Endothelial cell of umbilical vein (primary cell): ENCODE measurements around the gene SLC38A1. TPM values are rescaled to one million over a fixed set of nuclear protein-coding genes. Genes with fewer than 3 reads are reported as not detected.

Source experiments
- BruUV-seq: library from RNA; stranded (reverse); fragments of 400-500 nt; replicated peaks from 2 replicates; lab custom pipeline; 2021; lab: Mats Ljungman, UMichigan
- CTCF ChIA-PET: fragments of 300-600, 350-600 bp; sonication (Branson Sonifier 250); formaldehyde crosslinking; loops from one replicate; lab custom pipeline; 2021; ENCODE audit warnings: antibody characterized with exemption, inconsistent platforms; lab: Charles Lee
- POLR2A ChIA-PET: fragments of 300-600, 350-600 bp; sonication (Branson Sonifier 250); formaldehyde crosslinking; loops from one replicate; lab custom pipeline; 2021; ENCODE audit warnings: antibody characterized with exemption, inconsistent platforms; lab: Charles Lee
- DNase-seq: peaks from one replicate; pipeline ENCODE4 v3.0.0-alpha.2; 2011; ENCODE audit warnings: low read depth, low spot score
- FAIRE-seq: peaks from 2 replicates; lab custom pipeline; 2011; peaks lifted over from hg19 to GRCh38; lab: Jason Lieb, UNC
- H2AFZ ChIP-seq: 2 replicates; pipeline ENCODE4 v1.6.0; 2012; ENCODE audit warnings: low read depth, low read length, control low read depth, inconsistent platforms
- H3K27ac ChIP-seq: 2 replicates; pipeline ENCODE4 v1.5.1; 2011; ENCODE audit warnings: low read depth, mild to moderate bottlenecking, control low read depth, low read length, moderate library complexity; ENCODE audit not compliant: insufficient read depth
- H3K27me3 ChIP-seq, 2 experiments: 2 replicates each; pipeline versions ENCODE4 v1.6.0 to v1.6.1; 2011; ENCODE audit warnings: low read length in 2 of 2, mixed read lengths in 1 of 2; ENCODE audit not compliant: control insufficient read depth in 2 of 2, insufficient read depth in 2 of 2
- H3K36me3 ChIP-seq, 2 experiments: 2 replicates in 1 of 2; 3 replicates in 1 of 2; pipeline ENCODE4 v1.5.1; 2011; ENCODE audit warnings: low read length in 2 of 2, mild to moderate bottlenecking in 1 of 2, moderate library complexity in 1 of 2; ENCODE audit not compliant: control insufficient read depth in 2 of 2, insufficient read depth in 2 of 2; ENCODE audit errors: extremely low read depth in 1 of 2
- H3K4me1 ChIP-seq: 3 replicates; pipeline ENCODE4 v1.5.1; 2011; ENCODE audit warnings: mild to moderate bottlenecking, low read length; ENCODE audit not compliant: control insufficient read depth, insufficient read depth; ENCODE audit errors: extremely low read depth
- H3K4me2 ChIP-seq: 2 replicates; pipeline ENCODE4 v1.6.1; 2011; ENCODE audit warnings: low read length, control low read depth, mixed read lengths; ENCODE audit not compliant: insufficient read depth
- H3K4me3 ChIP-seq, 3 experiments: fragments of 200-600 bp in 1 of 3; sonication (generic), shearing (Covaris generic) in 1 of 3; replicated peaks in 1 of 3; 2 replicates each; pipeline ENCODE4 v1.5.1; 2011 to 2016; ENCODE audit warnings: control low read depth in 3 of 3, low read length in 3 of 3, mild to moderate bottlenecking in 2 of 3, inconsistent platforms in 1 of 3, low read depth in 1 of 3, moderate library complexity in 1 of 3; ENCODE audit not compliant: insufficient read depth in 1 of 3
- H3K79me2 ChIP-seq: 2 replicates; pipeline ENCODE4 v1.6.0; 2012; ENCODE audit warnings: low read length, inconsistent platforms; ENCODE audit not compliant: control insufficient read depth, insufficient read depth
- H3K9ac ChIP-seq: replicated peaks from 2 replicates; pipeline ENCODE3; 2011; ENCODE audit warnings: low read length, control low read depth; ENCODE audit not compliant: insufficient read depth; ENCODE audit errors: extremely low read depth
- H3K9me1 ChIP-seq: replicated peaks from 3 replicates; pipeline ENCODE4 v1.6.0; 2011; ENCODE audit warnings: mild to moderate bottlenecking, low read length; ENCODE audit not compliant: control insufficient read depth, insufficient read depth; ENCODE audit errors: extremely low read depth
- H3K9me3 ChIP-seq: replicated peaks from 2 replicates; pipeline ENCODE4 v1.5.1; 2012; ENCODE audit warnings: low read length, inconsistent platforms; ENCODE audit not compliant: control insufficient read depth, insufficient read depth
- H4K20me1 ChIP-seq: replicated peaks from 2 replicates; pipeline ENCODE3; 2011; ENCODE audit warnings: mild to moderate bottlenecking, low read length; ENCODE audit not compliant: control insufficient read depth, insufficient read depth; ENCODE audit errors: extremely low read depth
- EZH2 ChIP-seq: IDR thresholded peaks from 2 replicates; pipeline ENCODE4 v1.6.1; 2012; ENCODE audit warnings: borderline replicate concordance, low read depth, mild to moderate bottlenecking, moderate library complexity, low read length, inconsistent platforms; ENCODE audit not compliant: severe bottlenecking
- FOS ChIP-seq: IDR thresholded peaks from 2 replicates; pipeline ENCODE4 v1.6.1; 2011; ENCODE audit warnings: mild to moderate bottlenecking, low read length, moderate library complexity, borderline replicate concordance; ENCODE audit not compliant: insufficient read depth
- GATA2 ChIP-seq: IDR thresholded peaks from 2 replicates; pipeline ENCODE4 v1.7.0; 2011; ENCODE audit warnings: low read depth, mild to moderate bottlenecking, moderate library complexity, mixed read lengths, low read length; ENCODE audit not compliant: insufficient read length, insufficient read depth
- JUN ChIP-seq: IDR thresholded peaks from 2 replicates; pipeline ENCODE4 v1.6.1; 2011; ENCODE audit warnings: borderline replicate concordance, low read depth; ENCODE audit not compliant: insufficient read length, insufficient read depth
- MYC ChIP-seq: IDR thresholded peaks from one replicate; pipeline ENCODE4 v1.6.1; 2011; ENCODE audit warnings: mild to moderate bottlenecking, low read depth, low read length
- POLR2A ChIP-seq: IDR thresholded peaks from 2 replicates; pipeline ENCODE4 v1.6.1; 2012; ENCODE audit warnings: low read depth, mild to moderate bottlenecking, control low read depth, low read length
- POLR2AphosphoS5 ChIP-seq: IDR thresholded peaks from 2 replicates; pipeline ENCODE4 v1.6.1; 2012; ENCODE audit warnings: low read depth, mild to moderate bottlenecking, control low read depth, low read length, moderate library complexity; ENCODE audit not compliant: insufficient read depth
- dilution Hi-C: fragments of 300-500 bp; cut with MboI; formaldehyde crosslinking; loops from one replicate; pipeline ENCODE4 v1.15.0; 2019; ENCODE audit warnings: low sequenced_read_pairs; ENCODE audit not compliant: extremely low pct_ligation_motif_present
- intact Hi-C: fragments of 100-400 bp; cut with micrococcal nuclease; formaldehyde crosslinking; loops from one replicate; pipeline ENCODE4 v1.10.0; 2022
- polyA plus RNA-seq, 4 experiments: library from polyadenylated mRNA; depleted of rRNA in 3 of 4; stranded (reverse) in 3 of 4; unstranded in 1 of 4; fragments of >200 nt; gene quantifications; 2 replicates each; pipeline versions ENCODE4 v1.2.1 to v1.2.3, GENCODE V29; 2011 to 2012; ENCODE audit warnings: missing spikeins in 1 of 4
- total RNA-seq: library from RNA; stranded (reverse); gene quantifications from 2 replicates; pipeline ENCODE4 v1.2.3, GENCODE V29; 2021
- TF ChIP-seq, protein P1 (sequence below): IDR thresholded peaks from 2 replicates; pipeline ENCODE4 v1.6.1; 2011; ENCODE audit not compliant: insufficient read depth, insufficient read length
- TF ChIP-seq, protein P2 (sequence below), 2 donors: IDR thresholded peaks; 1 replicate in 1 of 2; 2 replicates in 1 of 2; pipeline ENCODE4 v1.5.1; 2011; ENCODE audit warnings: low read length in 2 of 2, mild to moderate bottlenecking in 2 of 2, moderate library complexity in 2 of 2, control low read depth in 1 of 2, inconsistent platforms in 1 of 2, low read depth in 1 of 2; ENCODE audit not compliant: insufficient read depth in 1 of 2; ENCODE audit errors: extremely low read depth in 1 of 2

The SLC38A1 gene
- total and polyA plus RNA-seq, 2 donors (not counting 3 experiments of a cell fraction or from before 2014, with no cell fraction given), result 23.6 to 86.4 TPM

DNA sequence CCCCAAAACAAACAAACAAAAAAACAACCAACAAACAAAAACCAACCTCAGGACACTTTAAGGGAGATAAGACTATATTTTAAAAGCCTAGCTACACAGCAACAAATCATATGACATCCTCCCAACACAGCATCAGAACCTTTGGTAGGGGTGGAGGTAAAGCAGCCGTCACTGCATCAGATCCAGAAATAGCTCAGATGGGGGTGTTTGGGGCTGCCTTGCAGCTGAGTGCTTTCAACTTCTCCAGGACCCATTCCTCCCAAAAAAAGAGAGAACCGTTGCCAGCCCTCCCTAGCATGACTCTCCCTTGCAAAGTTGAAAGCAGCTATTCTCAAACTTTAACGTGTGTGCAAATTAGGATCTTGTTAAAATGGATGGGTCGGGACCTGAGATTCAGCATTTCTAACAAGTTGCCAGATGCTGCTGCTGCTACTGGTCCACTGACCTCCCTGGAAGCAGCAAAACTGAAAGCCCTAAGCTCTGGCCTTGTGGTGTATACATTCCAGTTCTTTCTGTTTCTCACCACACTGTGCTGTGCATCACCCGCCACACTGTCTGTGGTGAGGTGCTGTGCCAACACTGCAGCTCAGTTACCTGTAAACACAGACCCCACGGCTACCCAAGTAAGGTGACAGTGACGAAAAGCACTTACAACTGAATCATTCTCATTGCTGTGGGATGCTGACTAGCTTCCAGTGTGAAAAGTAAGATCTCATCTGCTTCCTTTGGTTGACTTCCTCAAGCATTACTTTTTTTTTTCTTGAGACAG is 54.0 kb downstream of the SLC38A1 start:
- peaks cover 16% of the 10 kb centered on the region for H3K4me1 ChIP-seq
- no peak for DNase-seq
- ChIA-PET POLR2A (no interaction called here), CTCF (interaction anchor here (0.8 to 1.4 kb wide), 3 partner anchors 10 to 49 kb away, joined by 3 to 4 read pairs (median 3); no protein-coding TSS in a partner anchor)
- H2AFZ ChIP-seq, result no peak overlapping the region
- peaks cover 0 to 6% of the 10 kb centered on the region in 2 experiments for H3K36me3 ChIP-seq
- H4K20me1 ChIP-seq, result no peaks in the 10 kb centered on the region
- H3K9me1 ChIP-seq, result no peaks in the 10 kb centered on the region
- no peak for FAIRE-seq
- dilution Hi-C loops (no loop called here), intact Hi-C loops (no loop called here)
- no peaks in the 10 kb centered on the region for H3K27me3 ChIP-seq
- no peak overlapping the region for H3K4me2 ChIP-seq
- H3K9ac ChIP-seq, result no peak overlapping the region
- H3K79me2 ChIP-seq, result peaks cover 41% of the 10 kb centered on the region
- no peak overlapping the region for H3K4me3 ChIP-seq
- H3K9me3 ChIP-seq, result no peaks in the 10 kb centered on the region
- H3K27ac ChIP-seq, result no peak overlapping the region
- BruUV-seq, result no TSS peak
- TF ChIP-seq, protein P1, sequence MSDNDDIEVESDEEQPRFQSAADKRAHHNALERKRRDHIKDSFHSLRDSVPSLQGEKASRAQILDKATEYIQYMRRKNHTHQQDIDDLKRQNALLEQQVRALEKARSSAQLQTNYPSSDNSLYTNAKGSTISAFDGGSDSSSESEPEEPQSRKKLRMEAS, result no peak
- TF ChIP-seq, protein P2, sequence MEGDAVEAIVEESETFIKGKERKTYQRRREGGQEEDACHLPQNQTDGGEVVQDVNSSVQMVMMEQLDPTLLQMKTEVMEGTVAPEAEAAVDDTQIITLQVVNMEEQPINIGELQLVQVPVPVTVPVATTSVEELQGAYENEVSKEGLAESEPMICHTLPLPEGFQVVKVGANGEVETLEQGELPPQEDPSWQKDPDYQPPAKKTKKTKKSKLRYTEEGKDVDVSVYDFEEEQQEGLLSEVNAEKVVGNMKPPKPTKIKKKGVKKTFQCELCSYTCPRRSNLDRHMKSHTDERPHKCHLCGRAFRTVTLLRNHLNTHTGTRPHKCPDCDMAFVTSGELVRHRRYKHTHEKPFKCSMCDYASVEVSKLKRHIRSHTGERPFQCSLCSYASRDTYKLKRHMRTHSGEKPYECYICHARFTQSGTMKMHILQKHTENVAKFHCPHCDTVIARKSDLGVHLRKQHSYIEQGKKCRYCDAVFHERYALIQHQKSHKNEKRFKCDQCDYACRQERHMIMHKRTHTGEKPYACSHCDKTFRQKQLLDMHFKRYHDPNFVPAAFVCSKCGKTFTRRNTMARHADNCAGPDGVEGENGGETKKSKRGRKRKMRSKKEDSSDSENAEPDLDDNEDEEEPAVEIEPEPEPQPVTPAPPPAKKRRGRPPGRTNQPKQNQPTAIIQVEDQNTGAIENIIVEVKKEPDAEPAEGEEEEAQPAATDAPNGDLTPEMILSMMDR (IDR thresholded peaks at IDR 0.05; ENCODE audit: extremely low read depth in 1 of 2, insufficient read depth in 1 of 2, low read depth in 1 of 2, low read length in 2 of 2), result no peak
- TF ChIP-seq EZH2 (no peak), POLR2AphosphoS5 (no peak), GATA2 (no peak), POLR2A (no peak), FOS (no peak), JUN (no peak), MYC (no peak)
